OCI-LY7 (cell line): ENCODE measurements around the gene ZXDC. TPM values are rescaled to one million over a fixed set of nuclear protein-coding genes. Genes with fewer than 3 reads are reported as not detected.

Source experiments
- BruUV-seq: library from RNA; stranded (reverse); fragments of 400-500 nt; replicated peaks from 2 replicates; lab custom pipeline; 2021; lab: Mats Ljungman, UMichigan
- CTCF ChIA-PET: fragments of 300-600 bp; sonication (Branson Sonifier 250); formaldehyde crosslinking; loops from one replicate; lab custom pipeline; 2022; ENCODE audit warnings: antibody characterized with exemption; ENCODE audit not compliant: unreplicated experiment; lab: Charles Lee
- POLR2A ChIA-PET: fragments of 300-600 bp; sonication (Branson Sonifier 250); formaldehyde crosslinking; loops from one replicate; lab custom pipeline; 2022; ENCODE audit warnings: antibody characterized with exemption; lab: Charles Lee
- DNase-seq: peaks from one replicate; pipeline ENCODE4 v3.0.0-alpha.2; 2015; ENCODE audit warnings: low spot score
- H2AFZ ChIP-seq: fragments of 200-600 bp; sonication (generic), shearing (Covaris generic); 2 replicates; pipeline ENCODE4 v1.6.1; 2014; ENCODE audit warnings: mild to moderate bottlenecking, antibody characterized with exemption, low read length, moderate library complexity
- H3K27ac ChIP-seq: fragments of 200-600 bp; sonication (generic); 2 replicates; pipeline ENCODE4 v1.5.1; 2014; ENCODE audit warnings: mixed run types, low read depth, mild to moderate bottlenecking, moderate library complexity, low read length, inconsistent platforms; ENCODE audit not compliant: poor library complexity, severe bottlenecking
- H3K36me3 ChIP-seq: fragments of 200-600 bp; sonication (generic); 2 replicates; pipeline ENCODE4 v1.6.1; 2014; ENCODE audit warnings: mild to moderate bottlenecking, antibody characterized with exemption, low read length, moderate library complexity, mixed read lengths; ENCODE audit not compliant: insufficient read depth
- H3K4me1 ChIP-seq: fragments of 200-600 bp; sonication (generic); 2 replicates; pipeline ENCODE4 v1.5.1; 2014; ENCODE audit warnings: mild to moderate bottlenecking, low read length; ENCODE audit not compliant: insufficient read depth, poor library complexity, severe bottlenecking
- H3K4me2 ChIP-seq: fragments of 200-600 bp; sonication (generic); 2 replicates; pipeline ENCODE4 v1.6.1; 2014; ENCODE audit warnings: mild to moderate bottlenecking, low read length
- H3K4me3 ChIP-seq: fragments of 200-600 bp; sonication (generic); 2 replicates; pipeline ENCODE4 v1.5.1; 2014; ENCODE audit warnings: mild to moderate bottlenecking, low read depth, low read length; ENCODE audit not compliant: poor library complexity, severe bottlenecking
- H3K79me2 ChIP-seq: fragments of 200-600 bp; sonication (generic); 2 replicates; pipeline ENCODE4 v1.6.1; 2016; ENCODE audit warnings: low read depth, mild to moderate bottlenecking, low read length, moderate library complexity, mixed read lengths; ENCODE audit not compliant: insufficient read depth
- H3K9me2 ChIP-seq: fragments of 200-600 bp; sonication (generic); 2 replicates; pipeline ENCODE4 v1.6.1; 2016; ENCODE audit warnings: mild to moderate bottlenecking, low read length, mixed read lengths; ENCODE audit not compliant: insufficient read depth
- H3K9me3 ChIP-seq: fragments of 200-600 bp; sonication (generic); 2 replicates; pipeline ENCODE4 v1.6.1; 2014; ENCODE audit warnings: mild to moderate bottlenecking, mixed run types, low read length, mixed read lengths
- H4K20me1 ChIP-seq: fragments of 200-600 bp; sonication (generic); 2 replicates; pipeline ENCODE4 v1.6.1; 2014; ENCODE audit warnings: mild to moderate bottlenecking, antibody characterized with exemption, low read length, moderate library complexity, mixed read lengths; ENCODE audit not compliant: insufficient read depth
- EZH2phosphoT487 ChIP-seq: fragments of 200-600 bp; sonication (generic); IDR thresholded peaks from 2 replicates; pipeline ENCODE4 v1.6.1; 2018; ENCODE audit warnings: low read depth, borderline replicate concordance, mild to moderate bottlenecking, mixed run types, antibody characterized with exemption, low read length, moderate library complexity, mixed read lengths
- intact Hi-C: fragments of 100-400 bp; cut with micrococcal nuclease; formaldehyde crosslinking; loops from one replicate; pipeline ENCODE4 v1.10.0; 2022; ENCODE audit not compliant: unreplicated experiment
- total RNA-seq, 2 experiments: library from RNA; depleted of rRNA in 1 of 2; stranded (reverse); fragments of >200 nt in 1 of 2; shearing (Covaris generic) in 1 of 2; gene quantifications; 2 replicates each; pipeline ENCODE4 v1.2.3, GENCODE V29; 2014 to 2022
- TF ChIP-seq, protein P1 (sequence below): fragments of 200-600 bp; sonication (generic); conservative IDR thresholded peaks from 2 replicates; pipeline ENCODE4 v1.5.1; 2014; ENCODE audit warnings: mild to moderate bottlenecking, antibody characterized with exemption, low read length, moderate library complexity, mixed read lengths

The ZXDC gene
- total RNA-seq, 2 experiments from 2014 or later, result 32.2 to 34.9 TPM

- intact Hi-C loops, result no loop called here
- H2AFZ ChIP-seq, result no peak overlapping the region
- no peaks in the 10 kb centered on the region for H4K20me1 ChIP-seq
- H3K27ac ChIP-seq, result no peak overlapping the region
- no peaks in the 10 kb centered on the region for H3K36me3 ChIP-seq
- no peak overlapping the region for H3K4me3 ChIP-seq
- no peaks in the 10 kb centered on the region for H3K79me2 ChIP-seq
- CTCF ChIA-PET, result no interaction called here
- TF ChIP-seq, protein P1, sequence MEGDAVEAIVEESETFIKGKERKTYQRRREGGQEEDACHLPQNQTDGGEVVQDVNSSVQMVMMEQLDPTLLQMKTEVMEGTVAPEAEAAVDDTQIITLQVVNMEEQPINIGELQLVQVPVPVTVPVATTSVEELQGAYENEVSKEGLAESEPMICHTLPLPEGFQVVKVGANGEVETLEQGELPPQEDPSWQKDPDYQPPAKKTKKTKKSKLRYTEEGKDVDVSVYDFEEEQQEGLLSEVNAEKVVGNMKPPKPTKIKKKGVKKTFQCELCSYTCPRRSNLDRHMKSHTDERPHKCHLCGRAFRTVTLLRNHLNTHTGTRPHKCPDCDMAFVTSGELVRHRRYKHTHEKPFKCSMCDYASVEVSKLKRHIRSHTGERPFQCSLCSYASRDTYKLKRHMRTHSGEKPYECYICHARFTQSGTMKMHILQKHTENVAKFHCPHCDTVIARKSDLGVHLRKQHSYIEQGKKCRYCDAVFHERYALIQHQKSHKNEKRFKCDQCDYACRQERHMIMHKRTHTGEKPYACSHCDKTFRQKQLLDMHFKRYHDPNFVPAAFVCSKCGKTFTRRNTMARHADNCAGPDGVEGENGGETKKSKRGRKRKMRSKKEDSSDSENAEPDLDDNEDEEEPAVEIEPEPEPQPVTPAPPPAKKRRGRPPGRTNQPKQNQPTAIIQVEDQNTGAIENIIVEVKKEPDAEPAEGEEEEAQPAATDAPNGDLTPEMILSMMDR, result no peak
- TF ChIP-seq EZH2phosphoT487, result no peak
- no peak for DNase-seq
- no TSS peak for BruUV-seq
- POLR2A ChIA-PET, result interaction anchor here (0.6 kb wide), 1 partner anchor 14 kb away, joined by 3 read pairs; no protein-coding TSS in a partner anchor
- H3K9me2 ChIP-seq, result no peaks in the 10 kb centered on the region
- no peak overlapping the region for H3K4me2 ChIP-seq
- H3K9me3 ChIP-seq, result no peaks in the 10 kb centered on the region
- peaks cover 10% of the 10 kb centered on the region for H3K4me1 ChIP-seq
Measured at GRCh38 chr3:126484662-126485061, 9.0 kb upstream of the ZXDC start.

DNA sequence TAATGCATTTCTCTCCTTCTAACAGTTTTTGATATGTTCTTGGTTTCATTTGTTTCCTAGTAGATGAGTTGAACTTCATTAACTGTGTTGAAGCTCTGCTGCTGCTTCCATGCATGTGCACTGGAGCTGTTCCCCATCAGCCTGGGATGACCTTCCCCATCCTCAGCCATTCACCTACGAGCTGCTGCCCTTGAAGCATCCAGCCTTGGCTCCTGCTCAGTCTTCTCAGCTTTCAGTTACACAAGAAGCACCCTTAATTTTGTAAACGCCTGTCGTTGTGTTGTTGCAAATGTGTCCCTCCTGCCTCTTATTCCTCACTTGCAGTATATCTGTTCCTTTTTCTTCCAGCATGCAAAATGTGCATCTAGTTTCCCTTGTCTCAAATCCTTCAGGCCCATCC lies 8.5 kb upstream of the ZXDC start:
- intact Hi-C loops, result no loop called here
- DNase-seq, result no peak
- no peaks in the 10 kb centered on the region for H3K36me3 ChIP-seq
- no peak for TF ChIP-seq EZH2phosphoT487
- TF ChIP-seq, protein P1, result no peak
- ChIA-PET POLR2A (interaction anchor here (0.6 kb wide), 1 partner anchor 14 kb away, joined by 3 read pairs; no protein-coding TSS in a partner anchor), CTCF (no interaction called here)
- no peak overlapping the region for H3K27ac ChIP-seq
- H3K9me3 ChIP-seq, result no peaks in the 10 kb centered on the region
- no peaks in the 10 kb centered on the region for H3K79me2 ChIP-seq
- H3K4me2 ChIP-seq, result no peak overlapping the region
- no peak overlapping the region for H3K4me3 ChIP-seq
- no peak overlapping the region for H2AFZ ChIP-seq
- H3K9me2 ChIP-seq, result no peaks in the 10 kb centered on the region
- no TSS peak for BruUV-seq
- H3K4me1 ChIP-seq, result peaks cover 10% of the 10 kb centered on the region
- H4K20me1 ChIP-seq, result no peaks in the 10 kb centered on the region

- Histone ChIP-seq H2AFZ (no peak overlapping the region), H3K4me1 (peaks cover 10% of the 10 kb centered on the region), H3K36me3 (no peaks in the 10 kb centered on the region), H4K20me1 (no peaks in the 10 kb centered on the region), H3K9me2 (no peaks in the 10 kb centered on the region), H3K4me3 (no peak overlapping the region), H3K79me2 (no peaks in the 10 kb centered on the region), H3K27ac (no peak overlapping the region), H3K9me3 (no peaks in the 10 kb centered on the region), H3K4me2 (no peak overlapping the region)
- BruUV-seq, result no TSS peak
- CTCF ChIA-PET, result no interaction called here
- no peak for TF ChIP-seq EZH2phosphoT487
- TF ChIP-seq, protein P1, result no peak
- POLR2A ChIA-PET, result no interaction called here
- intact Hi-C loops, result no loop called here
- no peak for DNase-seq
Measured at GRCh38 chr3:126483321-126483761, 7.7 kb upstream of the ZXDC start.
